Ishikawa (cell line): ENCODE results near the gene MVP.

ENCODE experiments used
- CEBPB ChIP-seq: IDR thresholded peaks from 2 replicates; pipeline ENCODE4 v1.6.1; 2012
- CREB1 ChIP-seq: IDR thresholded peaks from 2 replicates; pipeline ENCODE4 v1.6.1; 2012; ENCODE audit warnings: low read depth
- EGR1 ChIP-seq: IDR thresholded peaks from 2 replicates; pipeline ENCODE4 v1.6.1; 2012
- EP300 ChIP-seq: IDR thresholded peaks from 2 replicates; pipeline ENCODE4 v1.6.1; 2012; ENCODE audit warnings: borderline replicate concordance
- FOXM1 ChIP-seq: IDR thresholded peaks from 2 replicates; pipeline ENCODE4 v1.6.1; 2012; ENCODE audit warnings: low read depth, borderline replicate concordance
- NFIC ChIP-seq: IDR thresholded peaks from 2 replicates; pipeline ENCODE4 v1.6.1; 2012
- RAD21 ChIP-seq: IDR thresholded peaks from 2 replicates; pipeline ENCODE4 v1.6.1; 2012; ENCODE audit warnings: low read depth
- TAF1 ChIP-seq: IDR thresholded peaks from 2 replicates; pipeline ENCODE4 v1.6.1; 2012; ENCODE audit warnings: low read depth, mild to moderate bottlenecking
- TCF12 ChIP-seq: IDR thresholded peaks from 2 replicates; pipeline ENCODE4 v1.6.1; 2012; ENCODE audit warnings: low read depth
- TEAD4 ChIP-seq: IDR thresholded peaks from 2 replicates; pipeline ENCODE4 v1.6.1; 2012
- YY1 ChIP-seq: IDR thresholded peaks from 2 replicates; pipeline ENCODE4 v1.6.1; 2012; ENCODE audit warnings: low read depth
- ZBTB7A ChIP-seq: IDR thresholded peaks from 2 replicates; pipeline ENCODE4 v1.6.1; 2012; ENCODE audit warnings: low read depth
- TF ChIP-seq, protein P1 (sequence below): IDR thresholded peaks from 2 replicates; pipeline ENCODE4 v1.6.1; 2012; ENCODE audit warnings: low read depth, mild to moderate bottlenecking
- TF ChIP-seq, protein P2 (sequence below): IDR thresholded peaks from 2 replicates; pipeline ENCODE4 v1.6.1; 2012
- TF ChIP-seq, protein P3 (sequence below): IDR thresholded peaks from 2 replicates; pipeline ENCODE4 v1.6.1; 2012

MVP gene

DNA sequence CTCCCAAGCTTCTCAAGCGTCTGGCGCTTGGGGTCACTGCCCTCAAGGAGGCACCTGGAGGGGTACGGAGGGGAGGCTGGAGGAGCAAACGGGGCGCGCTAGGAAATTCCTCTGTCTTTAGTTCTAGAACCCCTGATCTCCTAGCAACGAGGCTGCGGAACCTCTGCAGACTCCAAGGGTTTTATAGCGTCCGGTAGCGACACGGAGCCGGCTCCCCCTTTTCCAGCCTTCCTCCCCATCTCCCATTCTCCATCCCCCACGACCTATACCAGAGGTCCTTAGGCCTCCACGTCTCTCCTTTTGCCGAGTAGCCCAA is 43.4 kb downstream of the MVP start:
- no peak for TF ChIP-seq CREB1
- TF ChIP-seq TCF12, result peak; percentile 1; the same call in 1 of the 2 replicates

DNA sequence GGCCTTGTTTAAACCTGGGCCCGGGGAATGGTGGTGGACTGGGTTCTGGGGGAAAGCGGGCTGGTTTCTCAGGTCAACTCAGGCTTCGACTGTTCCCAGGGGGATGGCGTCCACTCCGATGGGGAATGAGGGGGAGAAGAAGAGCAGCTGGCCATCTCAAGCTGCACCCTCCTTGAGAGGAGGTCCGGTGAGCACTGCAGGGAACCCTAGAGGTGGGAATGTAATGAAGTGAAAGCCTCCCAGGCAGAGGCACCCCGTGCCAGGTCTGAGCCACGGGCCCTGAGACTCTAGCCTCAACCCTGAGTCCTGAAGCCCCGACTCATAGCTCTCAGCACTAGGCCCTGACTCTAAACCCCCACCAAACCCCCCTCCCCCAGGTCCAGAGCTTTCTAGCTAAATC is 43.9 kb downstream of the MVP start:
- TF ChIP-seq CREB1 (no peak), FOXM1 (no peak), YY1 (no peak), CEBPB (no peak), RAD21 (no peak), TAF1 (no peak), TCF12 (no peak), TEAD4 (no peak), ZBTB7A (no peak)
- TF ChIP-seq, protein P1, sequence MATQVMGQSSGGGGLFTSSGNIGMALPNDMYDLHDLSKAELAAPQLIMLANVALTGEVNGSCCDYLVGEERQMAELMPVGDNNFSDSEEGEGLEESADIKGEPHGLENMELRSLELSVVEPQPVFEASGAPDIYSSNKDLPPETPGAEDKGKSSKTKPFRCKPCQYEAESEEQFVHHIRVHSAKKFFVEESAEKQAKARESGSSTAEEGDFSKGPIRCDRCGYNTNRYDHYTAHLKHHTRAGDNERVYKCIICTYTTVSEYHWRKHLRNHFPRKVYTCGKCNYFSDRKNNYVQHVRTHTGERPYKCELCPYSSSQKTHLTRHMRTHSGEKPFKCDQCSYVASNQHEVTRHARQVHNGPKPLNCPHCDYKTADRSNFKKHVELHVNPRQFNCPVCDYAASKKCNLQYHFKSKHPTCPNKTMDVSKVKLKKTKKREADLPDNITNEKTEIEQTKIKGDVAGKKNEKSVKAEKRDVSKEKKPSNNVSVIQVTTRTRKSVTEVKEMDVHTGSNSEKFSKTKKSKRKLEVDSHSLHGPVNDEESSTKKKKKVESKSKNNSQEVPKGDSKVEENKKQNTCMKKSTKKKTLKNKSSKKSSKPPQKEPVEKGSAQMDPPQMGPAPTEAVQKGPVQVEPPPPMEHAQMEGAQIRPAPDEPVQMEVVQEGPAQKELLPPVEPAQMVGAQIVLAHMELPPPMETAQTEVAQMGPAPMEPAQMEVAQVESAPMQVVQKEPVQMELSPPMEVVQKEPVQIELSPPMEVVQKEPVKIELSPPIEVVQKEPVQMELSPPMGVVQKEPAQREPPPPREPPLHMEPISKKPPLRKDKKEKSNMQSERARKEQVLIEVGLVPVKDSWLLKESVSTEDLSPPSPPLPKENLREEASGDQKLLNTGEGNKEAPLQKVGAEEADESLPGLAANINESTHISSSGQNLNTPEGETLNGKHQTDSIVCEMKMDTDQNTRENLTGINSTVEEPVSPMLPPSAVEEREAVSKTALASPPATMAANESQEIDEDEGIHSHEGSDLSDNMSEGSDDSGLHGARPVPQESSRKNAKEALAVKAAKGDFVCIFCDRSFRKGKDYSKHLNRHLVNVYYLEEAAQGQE, result no peak
- TF ChIP-seq, protein P2, sequence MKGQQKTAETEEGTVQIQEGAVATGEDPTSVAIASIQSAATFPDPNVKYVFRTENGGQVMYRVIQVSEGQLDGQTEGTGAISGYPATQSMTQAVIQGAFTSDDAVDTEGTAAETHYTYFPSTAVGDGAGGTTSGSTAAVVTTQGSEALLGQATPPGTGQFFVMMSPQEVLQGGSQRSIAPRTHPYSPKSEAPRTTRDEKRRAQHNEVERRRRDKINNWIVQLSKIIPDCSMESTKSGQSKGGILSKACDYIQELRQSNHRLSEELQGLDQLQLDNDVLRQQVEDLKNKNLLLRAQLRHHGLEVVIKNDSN, result no peak
- TF ChIP-seq, protein P3, sequence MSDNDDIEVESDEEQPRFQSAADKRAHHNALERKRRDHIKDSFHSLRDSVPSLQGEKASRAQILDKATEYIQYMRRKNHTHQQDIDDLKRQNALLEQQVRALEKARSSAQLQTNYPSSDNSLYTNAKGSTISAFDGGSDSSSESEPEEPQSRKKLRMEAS, result no peak

DNA sequence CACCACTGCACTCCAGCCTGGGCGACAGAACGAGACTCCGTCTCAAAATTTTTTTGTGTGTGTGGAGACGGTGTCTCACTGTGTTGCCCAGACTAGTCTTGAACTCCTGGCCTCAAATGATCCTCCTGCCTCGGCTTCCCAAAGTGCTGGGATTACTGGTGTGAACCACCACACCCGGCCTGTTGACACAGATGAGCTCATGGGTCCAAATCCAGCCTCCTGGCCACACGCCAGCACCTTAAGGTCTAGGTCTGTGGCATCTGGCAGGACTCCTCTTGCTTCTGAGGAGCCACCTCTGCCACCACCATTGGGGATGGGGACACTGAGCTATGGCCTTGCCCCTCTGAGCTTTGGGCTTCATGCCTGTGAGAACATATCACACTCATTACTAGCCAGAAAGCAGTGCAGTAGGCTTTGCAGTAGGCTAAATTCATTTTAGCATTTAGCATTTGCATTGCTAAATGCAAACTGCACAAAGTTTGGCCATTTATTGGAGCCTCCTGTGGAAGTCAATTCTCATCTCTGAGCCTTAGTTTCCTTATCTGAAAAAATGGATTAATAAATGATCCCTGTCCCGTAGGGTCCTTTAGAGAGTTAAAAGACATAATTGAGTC is 48.2 kb downstream of the MVP start:
- TF ChIP-seq TEAD4 (no peak), EP300 (no peak), ZBTB7A (no peak), EGR1 (no peak), FOXM1 (no peak), CEBPB (no peak), TCF12 (no peak), NFIC (no peak), RAD21 (no peak), YY1 (no peak)
- TF ChIP-seq, protein P3, result no peak
- TF ChIP-seq, protein P1, result no peak
- TF ChIP-seq, protein P2, result no peak

DNA sequence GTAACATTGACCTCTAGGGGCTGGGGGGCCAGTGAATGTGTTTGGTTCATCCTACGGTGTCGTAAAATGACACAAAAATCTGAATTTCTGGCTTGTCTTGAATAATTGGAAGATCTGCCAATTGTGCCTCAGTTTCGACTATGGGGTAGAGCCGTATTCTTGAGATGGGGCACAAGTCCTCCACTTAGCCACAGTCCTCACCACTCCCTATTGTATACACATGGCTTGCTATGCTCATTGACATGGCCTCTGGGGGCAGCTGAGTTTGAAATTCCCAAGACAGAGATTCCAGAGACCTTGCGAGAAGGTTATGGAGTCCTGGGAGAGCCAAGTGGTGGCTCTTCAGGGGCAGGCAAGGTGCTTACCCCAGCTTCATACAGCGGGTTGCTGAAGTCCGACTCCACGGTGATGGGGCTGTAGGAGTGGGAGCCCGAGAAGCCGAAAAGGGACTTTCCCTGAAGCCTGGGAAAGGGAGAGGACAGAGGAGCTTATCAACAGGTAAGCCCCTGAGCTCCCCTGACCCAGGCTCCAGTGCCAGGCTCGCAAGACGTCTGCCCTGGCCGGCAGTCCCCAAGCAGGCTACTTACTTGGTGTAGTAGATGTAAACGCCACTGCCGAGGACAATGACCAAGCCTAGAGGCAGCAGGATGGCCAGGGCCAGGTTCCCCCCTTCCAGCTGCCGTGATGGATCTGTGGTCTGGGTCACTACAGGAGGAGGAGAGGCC is 51.7 kb downstream of the MVP start:
- TF ChIP-seq CEBPB, result no peak
- TF ChIP-seq, protein P3, result no peak
- TF ChIP-seq TCF12, result no peak
- no peak for TF ChIP-seq RAD21
- TF ChIP-seq EP300, result no peak
- TF ChIP-seq TAF1, result no peak
- no peak for TF ChIP-seq YY1
- no peak for TF ChIP-seq EGR1
- no peak for TF ChIP-seq CREB1
- TF ChIP-seq NFIC, result no peak
- no peak for TF ChIP-seq TEAD4
- TF ChIP-seq, protein P1, result no peak
